GM23338 (cell line): ENCODE data around the gene NLGN1.

ENCODE experiments used
- CREB1 ChIP-seq: fragments of 250-450 bp; sonication (Bioruptor Pico); IDR thresholded peaks from 2 replicates; pipeline ENCODE4 v1.5.0; 2020; ENCODE audit warnings: low read depth, mild to moderate bottlenecking, moderate library complexity
- EZH2 ChIP-seq: fragments of 200-600 bp; sonication (generic); IDR thresholded peaks from one replicate; pipeline ENCODE4 v1.8.0; 2017; ENCODE audit warnings: antibody characterized with exemption, mild to moderate bottlenecking, low read depth; ENCODE audit not compliant: unreplicated experiment
- POLR2AphosphoS5 ChIP-seq: IDR thresholded peaks from 2 replicates; pipeline ENCODE4 v1.6.1; 2016; ENCODE audit warnings: antibody characterized with exemption, low read depth
- ZNF331 ChIP-seq: fragments of 250-450 bp; sonication (Bioruptor Pico); IDR thresholded peaks from 2 replicates; pipeline ENCODE4 v1.5.0; 2020; ENCODE audit warnings: low read depth, mild to moderate bottlenecking, moderate library complexity
- TF ChIP-seq, protein P1 (sequence below): IDR thresholded peaks from one replicate; pipeline ENCODE4 v1.6.1; 2018; ENCODE audit warnings: antibody characterized with exemption; ENCODE audit not compliant: unreplicated experiment
- TF ChIP-seq, protein P2 (sequence below), 2 experiments: fragments of 200-600 bp in 1 of 2; sonication (generic) in 1 of 2; conservative IDR thresholded peaks; 2 replicates each; pipeline versions ENCODE4 v1.5.1 to v1.6.1; 2016 to 2017; ENCODE audit warnings: antibody characterized with exemption in 2 of 2, low read depth in 2 of 2, mild to moderate bottlenecking in 2 of 2, moderate library complexity in 1 of 2
- TF ChIP-seq, protein P3 (sequence below): fragments of 250-450 bp; sonication (Bioruptor Pico); IDR thresholded peaks from 2 replicates; pipeline ENCODE4 v1.5.0; 2020; ENCODE audit warnings: mild to moderate bottlenecking, moderate library complexity

DNA sequence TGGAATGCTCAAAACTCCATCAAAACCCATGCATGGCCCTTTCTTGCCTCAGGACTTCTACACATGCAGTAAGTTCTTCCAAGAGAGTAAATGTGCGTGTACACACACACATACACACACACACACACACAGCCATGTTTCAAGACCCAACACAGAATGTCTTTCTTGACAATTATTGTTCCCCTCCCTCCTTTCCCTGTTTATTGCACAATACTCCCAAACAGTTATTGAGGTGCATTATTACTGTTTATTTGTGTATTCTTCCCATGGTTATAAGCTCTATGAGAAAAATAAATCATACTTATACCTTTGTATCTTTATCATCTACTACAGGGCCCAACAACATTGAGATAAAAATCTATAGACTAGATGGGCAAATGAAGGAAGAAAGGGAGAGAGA is 937.8 kb downstream of the NLGN1 start:
- TF ChIP-seq, protein P1, sequence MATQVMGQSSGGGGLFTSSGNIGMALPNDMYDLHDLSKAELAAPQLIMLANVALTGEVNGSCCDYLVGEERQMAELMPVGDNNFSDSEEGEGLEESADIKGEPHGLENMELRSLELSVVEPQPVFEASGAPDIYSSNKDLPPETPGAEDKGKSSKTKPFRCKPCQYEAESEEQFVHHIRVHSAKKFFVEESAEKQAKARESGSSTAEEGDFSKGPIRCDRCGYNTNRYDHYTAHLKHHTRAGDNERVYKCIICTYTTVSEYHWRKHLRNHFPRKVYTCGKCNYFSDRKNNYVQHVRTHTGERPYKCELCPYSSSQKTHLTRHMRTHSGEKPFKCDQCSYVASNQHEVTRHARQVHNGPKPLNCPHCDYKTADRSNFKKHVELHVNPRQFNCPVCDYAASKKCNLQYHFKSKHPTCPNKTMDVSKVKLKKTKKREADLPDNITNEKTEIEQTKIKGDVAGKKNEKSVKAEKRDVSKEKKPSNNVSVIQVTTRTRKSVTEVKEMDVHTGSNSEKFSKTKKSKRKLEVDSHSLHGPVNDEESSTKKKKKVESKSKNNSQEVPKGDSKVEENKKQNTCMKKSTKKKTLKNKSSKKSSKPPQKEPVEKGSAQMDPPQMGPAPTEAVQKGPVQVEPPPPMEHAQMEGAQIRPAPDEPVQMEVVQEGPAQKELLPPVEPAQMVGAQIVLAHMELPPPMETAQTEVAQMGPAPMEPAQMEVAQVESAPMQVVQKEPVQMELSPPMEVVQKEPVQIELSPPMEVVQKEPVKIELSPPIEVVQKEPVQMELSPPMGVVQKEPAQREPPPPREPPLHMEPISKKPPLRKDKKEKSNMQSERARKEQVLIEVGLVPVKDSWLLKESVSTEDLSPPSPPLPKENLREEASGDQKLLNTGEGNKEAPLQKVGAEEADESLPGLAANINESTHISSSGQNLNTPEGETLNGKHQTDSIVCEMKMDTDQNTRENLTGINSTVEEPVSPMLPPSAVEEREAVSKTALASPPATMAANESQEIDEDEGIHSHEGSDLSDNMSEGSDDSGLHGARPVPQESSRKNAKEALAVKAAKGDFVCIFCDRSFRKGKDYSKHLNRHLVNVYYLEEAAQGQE, result no peak
- TF ChIP-seq, protein P2, sequence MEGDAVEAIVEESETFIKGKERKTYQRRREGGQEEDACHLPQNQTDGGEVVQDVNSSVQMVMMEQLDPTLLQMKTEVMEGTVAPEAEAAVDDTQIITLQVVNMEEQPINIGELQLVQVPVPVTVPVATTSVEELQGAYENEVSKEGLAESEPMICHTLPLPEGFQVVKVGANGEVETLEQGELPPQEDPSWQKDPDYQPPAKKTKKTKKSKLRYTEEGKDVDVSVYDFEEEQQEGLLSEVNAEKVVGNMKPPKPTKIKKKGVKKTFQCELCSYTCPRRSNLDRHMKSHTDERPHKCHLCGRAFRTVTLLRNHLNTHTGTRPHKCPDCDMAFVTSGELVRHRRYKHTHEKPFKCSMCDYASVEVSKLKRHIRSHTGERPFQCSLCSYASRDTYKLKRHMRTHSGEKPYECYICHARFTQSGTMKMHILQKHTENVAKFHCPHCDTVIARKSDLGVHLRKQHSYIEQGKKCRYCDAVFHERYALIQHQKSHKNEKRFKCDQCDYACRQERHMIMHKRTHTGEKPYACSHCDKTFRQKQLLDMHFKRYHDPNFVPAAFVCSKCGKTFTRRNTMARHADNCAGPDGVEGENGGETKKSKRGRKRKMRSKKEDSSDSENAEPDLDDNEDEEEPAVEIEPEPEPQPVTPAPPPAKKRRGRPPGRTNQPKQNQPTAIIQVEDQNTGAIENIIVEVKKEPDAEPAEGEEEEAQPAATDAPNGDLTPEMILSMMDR (conservative IDR thresholded peaks at IDR 0.05; ENCODE audit: low read depth in 2 of 2), result no peak
- TF ChIP-seq POLR2AphosphoS5 (no peak), EZH2 (no peak), ZNF331 (CRISPR knock-in tag) (no peak), CREB1 (no peak)
- TF ChIP-seq, protein P3, sequence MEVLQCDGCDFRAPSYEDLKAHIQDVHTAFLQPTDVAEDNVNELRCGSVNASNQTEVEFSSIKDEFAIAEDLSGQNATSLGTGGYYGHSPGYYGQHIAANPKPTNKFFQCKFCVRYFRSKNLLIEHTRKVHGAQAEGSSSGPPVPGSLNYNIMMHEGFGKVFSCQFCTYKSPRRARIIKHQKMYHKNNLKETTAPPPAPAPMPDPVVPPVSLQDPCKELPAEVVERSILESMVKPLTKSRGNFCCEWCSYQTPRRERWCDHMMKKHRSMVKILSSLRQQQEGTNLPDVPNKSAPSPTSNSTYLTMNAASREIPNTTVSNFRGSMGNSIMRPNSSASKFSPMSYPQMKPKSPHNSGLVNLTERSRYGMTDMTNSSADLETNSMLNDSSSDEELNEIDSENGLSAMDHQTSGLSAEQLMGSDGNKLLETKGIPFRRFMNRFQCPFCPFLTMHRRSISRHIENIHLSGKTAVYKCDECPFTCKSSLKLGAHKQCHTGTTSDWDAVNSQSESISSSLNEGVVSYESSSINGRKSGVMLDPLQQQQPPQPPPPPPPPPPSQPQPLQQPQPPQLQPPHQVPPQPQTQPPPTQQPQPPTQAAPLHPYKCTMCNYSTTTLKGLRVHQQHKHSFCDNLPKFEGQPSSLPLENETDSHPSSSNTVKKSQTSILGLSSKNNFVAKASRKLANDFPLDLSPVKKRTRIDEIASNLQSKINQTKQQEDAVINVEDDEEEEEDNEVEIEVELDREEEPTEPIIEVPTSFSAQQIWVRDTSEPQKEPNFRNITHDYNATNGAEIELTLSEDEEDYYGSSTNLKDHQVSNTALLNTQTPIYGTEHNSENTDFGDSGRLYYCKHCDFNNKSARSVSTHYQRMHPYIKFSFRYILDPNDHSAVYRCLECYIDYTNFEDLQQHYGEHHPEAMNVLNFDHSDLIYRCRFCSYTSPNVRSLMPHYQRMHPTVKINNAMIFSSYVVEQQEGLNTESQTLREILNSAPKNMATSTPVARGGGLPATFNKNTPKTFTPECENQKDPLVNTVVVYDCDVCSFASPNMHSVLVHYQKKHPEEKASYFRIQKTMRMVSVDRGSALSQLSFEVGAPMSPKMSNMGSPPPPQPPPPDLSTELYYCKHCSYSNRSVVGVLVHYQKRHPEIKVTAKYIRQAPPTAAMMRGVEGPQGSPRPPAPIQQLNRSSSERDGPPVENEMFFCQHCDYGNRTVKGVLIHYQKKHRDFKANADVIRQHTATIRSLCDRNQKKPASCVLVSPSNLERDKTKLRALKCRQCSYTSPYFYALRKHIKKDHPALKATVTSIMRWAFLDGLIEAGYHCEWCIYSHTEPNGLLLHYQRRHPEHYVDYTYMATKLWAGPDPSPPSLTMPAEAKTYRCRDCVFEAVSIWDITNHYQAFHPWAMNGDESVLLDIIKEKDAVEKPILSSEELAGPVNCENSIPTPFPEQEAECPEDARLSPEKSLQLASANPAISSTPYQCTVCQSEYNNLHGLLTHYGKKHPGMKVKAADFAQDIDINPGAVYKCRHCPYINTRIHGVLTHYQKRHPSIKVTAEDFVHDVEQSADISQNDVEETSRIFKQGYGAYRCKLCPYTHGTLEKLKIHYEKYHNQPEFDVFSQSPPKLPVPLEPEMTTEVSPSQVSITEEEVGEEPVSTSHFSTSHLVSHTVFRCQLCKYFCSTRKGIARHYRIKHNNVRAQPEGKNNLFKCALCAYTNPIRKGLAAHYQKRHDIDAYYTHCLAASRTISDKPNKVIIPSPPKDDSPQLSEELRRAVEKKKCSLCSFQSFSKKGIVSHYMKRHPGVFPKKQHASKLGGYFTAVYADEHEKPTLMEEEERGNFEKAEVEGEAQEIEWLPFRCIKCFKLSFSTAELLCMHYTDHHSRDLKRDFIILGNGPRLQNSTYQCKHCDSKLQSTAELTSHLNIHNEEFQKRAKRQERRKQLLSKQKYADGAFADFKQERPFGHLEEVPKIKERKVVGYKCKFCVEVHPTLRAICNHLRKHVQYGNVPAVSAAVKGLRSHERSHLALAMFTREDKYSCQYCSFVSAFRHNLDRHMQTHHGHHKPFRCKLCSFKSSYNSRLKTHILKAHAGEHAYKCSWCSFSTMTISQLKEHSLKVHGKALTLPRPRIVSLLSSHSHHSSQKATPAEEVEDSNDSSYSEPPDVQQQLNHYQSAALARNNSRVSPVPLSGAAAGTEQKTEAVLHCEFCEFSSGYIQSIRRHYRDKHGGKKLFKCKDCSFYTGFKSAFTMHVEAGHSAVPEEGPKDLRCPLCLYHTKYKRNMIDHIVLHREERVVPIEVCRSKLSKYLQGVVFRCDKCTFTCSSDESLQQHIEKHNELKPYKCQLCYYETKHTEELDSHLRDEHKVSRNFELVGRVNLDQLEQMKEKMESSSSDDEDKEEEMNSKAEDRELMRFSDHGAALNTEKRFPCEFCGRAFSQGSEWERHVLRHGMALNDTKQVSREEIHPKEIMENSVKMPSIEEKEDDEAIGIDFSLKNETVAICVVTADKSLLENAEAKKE (CRISPR knock-in tag), result no peak
